Right renal pelvis (tissue), 4 donors: ENCODE data around the gene PLEKHO2. TPM values are rescaled to one million over a fixed set of nuclear protein-coding genes. Genes with fewer than 3 reads are reported as not detected.
A peak's percentile ranks its signal among the peaks of the same experiment; 100 is the strongest.

Source experiments
- DNase-seq, 4 donors: peaks; one replicate each; pipeline ENCODE4 v3.0.0-alpha.2; 2013; ENCODE audit warnings: low read depth in 4 of 4, low spot score in 3 of 4, missing footprints in 1 of 4
- polyA plus RNA-seq, 4 donors: library from polyadenylated mRNA; unstranded; fragments of 120-200 nt; gene quantifications; one replicate each; pipeline ENCODE4 v1.2.1, GENCODE V29; 2013; ENCODE audit not compliant: insufficient read length in 4 of 4

The PLEKHO2 gene
- polyA plus RNA-seq, 4 donors = 16.2 to 20.6 (median 18.7) TPM

- no peak for DNase-seq
Measured at GRCh38 chr15:64891561-64891960, 49.8 kb downstream of the PLEKHO2 start.

GRCh38 chr15:64892847-64893403 lies 51.2 kb downstream of the PLEKHO2 start:
- no peak for DNase-seq

GRCh38 chr15:64893481-64894394 lies 52.0 kb downstream of the PLEKHO2 start:
- DNase-seq = peak; percentile 91 to 98 (median 97)

- no peak for DNase-seq
Measured at GRCh38 chr15:64894395-64895056, 52.8 kb downstream of the PLEKHO2 start.

- no peak for DNase-seq
Measured at GRCh38 chr15:64895285-64896065, 53.8 kb downstream of the PLEKHO2 start.

GRCh38 chr15:64896371-64897069 lies 54.8 kb downstream of the PLEKHO2 start:
- DNase-seq = no peak

GRCh38 chr15:64897345-64897985 lies 55.8 kb downstream of the PLEKHO2 start:
- no peak for DNase-seq

- no peak for DNase-seq
Measured at GRCh38 chr15:64898406-64898805, 56.7 kb downstream of the PLEKHO2 start.

GRCh38 chr15:64901141-64901540 lies 59.4 kb downstream of the PLEKHO2 start:
- no peak for DNase-seq

- DNase-seq = no peak
Measured at GRCh38 chr15:64901914-64902313, 60.2 kb downstream of the PLEKHO2 start.

- no peak for DNase-seq
Measured at GRCh38 chr15:64902863-64903262, 61.1 kb downstream of the PLEKHO2 start.

GRCh38 chr15:64903326-64903950 lies 61.7 kb downstream of the PLEKHO2 start:
- no peak for DNase-seq

- no peak for DNase-seq
Measured at GRCh38 chr15:64904189-64904588, 62.5 kb downstream of the PLEKHO2 start.

- no peak for DNase-seq
Measured at GRCh38 chr15:64905119-64905831, 63.6 kb downstream of the PLEKHO2 start.

- no peak for DNase-seq
Measured at GRCh38 chr15:64905941-64906340, 64.2 kb downstream of the PLEKHO2 start.

- DNase-seq = no peak
Measured at GRCh38 chr15:64906402-64906801, 64.7 kb downstream of the PLEKHO2 start.

- DNase-seq = no peak
Measured at GRCh38 chr15:64907991-64908390, 66.3 kb downstream of the PLEKHO2 start.

- no peak for DNase-seq
Measured at GRCh38 chr15:64909546-64909945, 67.8 kb downstream of the PLEKHO2 start.
